VCaP (cell line): ENCODE measurements around the gene POLA1.
A peak's percentile ranks its signal among the peaks of the same experiment; 100 is the strongest.

Experiments used
- H3K27ac ChIP-seq: fragments of 450-650 bp; 2 replicates; pipeline ENCODE4 v1.5.1; 2017
- TF ChIP-seq, protein P1 (sequence below): fragments of 450-650 bp; conservative IDR thresholded peaks from 2 replicates; pipeline ENCODE4 v1.5.1; 2017; ENCODE audit warnings: mild to moderate bottlenecking, moderate library complexity

The POLA1 gene

DNA sequence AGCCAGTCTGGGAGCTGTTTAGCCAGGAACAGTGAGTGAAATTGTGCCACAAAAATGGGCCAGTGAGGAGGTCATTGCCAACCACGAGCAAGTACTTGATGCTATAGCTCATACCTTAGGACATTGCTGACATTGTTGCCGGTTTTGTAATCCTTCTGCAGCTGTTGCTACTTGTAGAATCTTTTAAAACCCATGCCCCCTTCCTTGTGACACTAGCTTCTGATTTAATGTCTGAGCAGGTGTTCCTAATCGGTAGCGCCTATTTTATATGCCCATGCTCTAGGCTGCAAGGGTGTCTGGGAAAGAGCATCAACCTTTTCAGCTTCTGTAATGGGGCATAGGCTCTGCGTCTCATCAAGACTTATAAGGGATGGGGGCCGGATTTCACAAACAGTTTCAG is 2.6 kb downstream of the POLA1 start:
- H3K27ac ChIP-seq: no peak overlapping the region
- TF ChIP-seq, protein P1, sequence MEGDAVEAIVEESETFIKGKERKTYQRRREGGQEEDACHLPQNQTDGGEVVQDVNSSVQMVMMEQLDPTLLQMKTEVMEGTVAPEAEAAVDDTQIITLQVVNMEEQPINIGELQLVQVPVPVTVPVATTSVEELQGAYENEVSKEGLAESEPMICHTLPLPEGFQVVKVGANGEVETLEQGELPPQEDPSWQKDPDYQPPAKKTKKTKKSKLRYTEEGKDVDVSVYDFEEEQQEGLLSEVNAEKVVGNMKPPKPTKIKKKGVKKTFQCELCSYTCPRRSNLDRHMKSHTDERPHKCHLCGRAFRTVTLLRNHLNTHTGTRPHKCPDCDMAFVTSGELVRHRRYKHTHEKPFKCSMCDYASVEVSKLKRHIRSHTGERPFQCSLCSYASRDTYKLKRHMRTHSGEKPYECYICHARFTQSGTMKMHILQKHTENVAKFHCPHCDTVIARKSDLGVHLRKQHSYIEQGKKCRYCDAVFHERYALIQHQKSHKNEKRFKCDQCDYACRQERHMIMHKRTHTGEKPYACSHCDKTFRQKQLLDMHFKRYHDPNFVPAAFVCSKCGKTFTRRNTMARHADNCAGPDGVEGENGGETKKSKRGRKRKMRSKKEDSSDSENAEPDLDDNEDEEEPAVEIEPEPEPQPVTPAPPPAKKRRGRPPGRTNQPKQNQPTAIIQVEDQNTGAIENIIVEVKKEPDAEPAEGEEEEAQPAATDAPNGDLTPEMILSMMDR: no peak

DNA sequence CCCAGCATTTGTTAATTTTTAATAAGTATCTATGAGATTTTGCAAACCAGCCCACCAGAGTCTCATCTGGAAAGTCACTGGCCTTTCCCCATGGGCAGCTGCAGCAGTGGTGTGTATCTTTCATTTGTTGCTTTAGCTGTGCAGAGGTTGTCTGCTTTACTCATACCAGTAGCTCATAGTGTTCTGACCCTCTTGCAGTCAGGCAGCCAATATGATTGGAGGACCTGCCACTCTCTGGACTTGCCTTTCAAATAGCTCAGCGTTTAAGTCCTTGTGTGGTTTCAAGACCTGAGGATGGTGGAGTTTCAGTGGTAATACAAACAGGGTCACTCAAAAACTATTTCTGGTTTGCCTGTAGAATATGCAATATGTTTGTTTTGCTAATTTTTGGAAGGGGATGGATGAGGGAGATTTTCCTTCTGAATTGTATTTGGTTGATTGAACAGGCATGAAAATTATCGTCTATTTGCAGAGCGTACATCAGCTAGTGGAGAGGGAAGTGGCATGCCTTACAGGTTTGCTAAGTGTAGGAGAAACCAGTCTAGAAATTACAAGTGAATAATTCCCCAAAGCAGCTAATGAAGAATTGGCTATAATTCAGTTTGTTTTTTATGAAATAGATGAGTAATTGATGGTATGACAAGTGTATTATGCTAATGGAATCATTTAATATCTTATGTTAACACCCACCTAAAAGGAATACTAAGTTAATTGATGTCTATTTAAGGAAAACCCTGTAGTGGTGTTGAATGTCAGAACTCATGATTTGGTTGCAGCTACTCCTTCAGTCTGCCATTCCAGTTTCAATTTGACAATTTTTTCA is 8.9 kb downstream of the POLA1 start:
- TF ChIP-seq, protein P1: no peak
- H3K27ac ChIP-seq: no peak overlapping the region

DNA sequence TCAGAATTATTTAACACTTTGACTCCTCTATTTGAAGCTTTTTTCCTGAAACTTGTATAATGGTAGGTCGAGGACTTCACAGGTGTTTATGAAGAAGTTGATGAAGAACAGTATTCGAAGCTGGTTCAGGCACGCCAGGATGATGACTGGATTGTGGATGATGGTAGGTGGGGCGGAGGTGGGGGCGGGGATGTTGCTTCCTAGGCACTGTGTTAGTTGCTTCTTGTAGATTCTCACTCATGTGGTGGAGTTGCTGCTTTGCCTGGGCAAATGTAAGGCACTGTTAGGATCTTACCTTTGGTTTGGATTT is 9.4 kb downstream of the POLA1 start:
- TF ChIP-seq, protein P1: no peak
- no peak overlapping the region for H3K27ac ChIP-seq

DNA sequence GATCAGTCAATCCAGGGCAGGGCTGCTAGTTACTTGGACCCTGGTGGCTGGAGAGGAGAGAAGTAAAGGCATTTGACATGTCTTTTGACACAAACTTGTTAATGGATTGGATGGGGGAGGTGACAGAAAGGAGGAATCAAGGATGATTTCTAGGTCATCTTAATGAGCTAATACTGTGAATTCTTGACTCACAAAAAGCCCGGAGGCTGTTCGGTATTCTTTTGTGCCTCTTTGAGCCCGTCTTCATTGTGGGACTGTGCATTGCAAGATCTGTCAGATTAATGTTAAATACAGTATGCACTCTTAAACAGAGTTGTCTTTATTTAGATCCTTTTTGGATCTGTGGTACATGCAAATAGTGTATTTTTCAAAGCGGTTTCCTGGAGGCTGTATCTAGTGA is 25.1 kb downstream of the POLA1 start:
- H3K27ac ChIP-seq: no peak overlapping the region
- TF ChIP-seq, protein P1: no peak

DNA sequence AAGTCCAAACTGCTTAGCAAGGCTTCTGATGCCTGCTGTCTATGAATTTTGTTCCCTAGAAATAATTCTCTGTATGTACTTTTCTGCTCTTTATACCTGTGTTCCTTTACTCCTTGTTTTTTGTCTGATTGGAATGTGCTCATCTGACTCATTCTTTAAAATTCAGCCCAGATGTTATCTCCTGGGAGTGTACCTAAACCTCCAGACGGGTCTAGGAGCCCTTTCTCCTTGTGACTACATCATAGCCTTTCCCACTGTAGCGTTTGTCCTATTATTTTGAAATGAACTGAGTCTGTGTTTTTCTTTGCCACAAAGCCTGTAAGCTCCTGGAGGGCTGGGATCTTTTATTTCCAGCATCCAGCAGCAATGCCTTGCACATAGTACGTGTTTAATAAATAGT is 26.3 kb downstream of the POLA1 start:
- TF ChIP-seq, protein P1: no peak
- H3K27ac ChIP-seq: no peak overlapping the region

DNA sequence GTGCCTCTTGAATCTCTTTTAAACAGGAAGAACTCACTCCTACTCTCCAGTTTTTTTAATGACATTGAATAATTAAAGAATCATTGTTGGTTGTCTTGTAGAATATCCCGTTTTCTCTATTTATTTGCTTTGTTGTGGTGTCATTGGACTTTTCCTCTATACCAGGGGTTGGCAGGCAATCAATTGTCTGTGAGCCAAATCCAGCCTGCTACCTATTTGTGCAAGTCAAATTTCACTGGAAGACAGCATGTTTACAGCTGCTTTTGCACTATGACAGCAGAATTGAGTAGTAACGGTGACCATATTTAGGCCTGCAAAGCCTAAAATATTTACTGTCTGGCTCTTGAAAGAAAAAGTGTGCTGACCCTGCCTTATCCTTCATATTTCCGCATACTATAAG is 34.8 kb downstream of the POLA1 start:
- peak overlapping the region; percentile 39 for H3K27ac ChIP-seq
- TF ChIP-seq, protein P1: no peak

DNA sequence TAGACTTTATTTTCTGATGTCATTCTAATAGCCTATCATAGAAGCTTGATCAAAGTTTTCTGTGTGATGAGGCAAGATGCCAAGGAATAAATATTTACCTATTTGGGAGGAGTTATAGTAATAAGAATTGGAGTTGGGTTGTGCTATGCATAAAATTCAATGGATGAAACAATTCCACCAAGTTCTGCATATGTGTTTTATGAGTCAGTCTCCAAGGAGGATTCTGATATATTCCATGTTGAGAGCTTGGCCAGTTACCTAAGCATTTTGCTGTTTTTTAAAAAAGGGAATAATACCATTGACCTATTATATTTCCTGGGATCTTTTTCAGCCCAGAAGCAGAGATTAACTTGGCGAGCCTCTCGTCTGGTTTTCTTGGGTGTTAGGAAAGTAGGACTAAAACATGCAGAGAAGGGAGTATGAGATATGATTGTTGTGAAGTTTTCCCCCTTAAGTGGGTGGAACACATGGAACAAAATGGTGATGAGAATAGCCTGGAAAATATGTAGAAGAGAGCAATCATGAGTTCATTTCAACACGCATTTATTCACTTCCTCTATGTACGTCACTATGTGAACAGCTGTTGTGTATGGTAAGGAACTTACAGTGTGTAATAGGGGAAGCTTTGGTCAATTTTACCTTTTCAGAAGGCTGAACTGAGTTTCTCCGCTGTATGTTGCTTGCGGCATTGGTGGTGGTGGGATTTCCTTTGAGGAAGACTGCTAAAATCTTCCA is 39.2 kb downstream of the POLA1 start:
- H3K27ac ChIP-seq: no peak overlapping the region
- TF ChIP-seq, protein P1: no peak
